HG03103 (cell line): ENCODE results near the gene CTIF.

Experiments
- ATAC-seq: cut with Tn5 transposase; IDR thresholded peaks from one replicate; pipeline ENCODE4 v1.9.1; 2021; ENCODE audit warnings: low read depth; ENCODE audit not compliant: unreplicated experiment

Gene CTIF

GRCh38 chr18:48599391-48599790 is 60.6 kb downstream of the CTIF start:
- ATAC-seq = no peak

- no peak for ATAC-seq
Measured at GRCh38 chr18:48600046-48600445, 61.2 kb downstream of the CTIF start.

- no peak for ATAC-seq
Measured at GRCh38 chr18:48600456-48601090, 61.7 kb downstream of the CTIF start.

- no peak for ATAC-seq
Measured at GRCh38 chr18:48601343-48601742, 62.5 kb downstream of the CTIF start.

GRCh38 chr18:48602759-48603390 is 64.0 kb downstream of the CTIF start:
- no peak for ATAC-seq

GRCh38 chr18:48605408-48605845 is 66.6 kb downstream of the CTIF start:
- ATAC-seq = no peak

- ATAC-seq = no peak
Measured at GRCh38 chr18:48607056-48607984, 68.5 kb downstream of the CTIF start.

GRCh38 chr18:48608581-48608980 is 69.8 kb downstream of the CTIF start:
- ATAC-seq = no peak

GRCh38 chr18:48609114-48609513 is 70.3 kb downstream of the CTIF start:
- ATAC-seq = no peak

- no peak for ATAC-seq
Measured at GRCh38 chr18:48609820-48610815, 71.3 kb downstream of the CTIF start.

GRCh38 chr18:48611203-48611602 is 72.4 kb downstream of the CTIF start:
- no peak for ATAC-seq

GRCh38 chr18:48611785-48612480 is 73.1 kb downstream of the CTIF start:
- ATAC-seq = no peak

GRCh38 chr18:48612511-48612910 is 73.7 kb downstream of the CTIF start:
- no peak for ATAC-seq

- ATAC-seq = no peak
Measured at GRCh38 chr18:48612917-48613316, 74.1 kb downstream of the CTIF start.

- ATAC-seq = no peak
Measured at GRCh38 chr18:48613589-48614404, 75.0 kb downstream of the CTIF start.

GRCh38 chr18:48615566-48616401 is 77.0 kb downstream of the CTIF start:
- ATAC-seq = no peak

GRCh38 chr18:48616484-48617255 is 77.8 kb downstream of the CTIF start:
- no peak for ATAC-seq
